HG03108 (cell line): Measurements from ENCODE around the gene TSPAN9.

Source experiments
- ATAC-seq: cut with Tn5 transposase; IDR thresholded peaks from one replicate; pipeline ENCODE4 v1.9.1; 2021; ENCODE audit warnings: moderate library complexity; ENCODE audit not compliant: unreplicated experiment

The TSPAN9 gene

DNA sequence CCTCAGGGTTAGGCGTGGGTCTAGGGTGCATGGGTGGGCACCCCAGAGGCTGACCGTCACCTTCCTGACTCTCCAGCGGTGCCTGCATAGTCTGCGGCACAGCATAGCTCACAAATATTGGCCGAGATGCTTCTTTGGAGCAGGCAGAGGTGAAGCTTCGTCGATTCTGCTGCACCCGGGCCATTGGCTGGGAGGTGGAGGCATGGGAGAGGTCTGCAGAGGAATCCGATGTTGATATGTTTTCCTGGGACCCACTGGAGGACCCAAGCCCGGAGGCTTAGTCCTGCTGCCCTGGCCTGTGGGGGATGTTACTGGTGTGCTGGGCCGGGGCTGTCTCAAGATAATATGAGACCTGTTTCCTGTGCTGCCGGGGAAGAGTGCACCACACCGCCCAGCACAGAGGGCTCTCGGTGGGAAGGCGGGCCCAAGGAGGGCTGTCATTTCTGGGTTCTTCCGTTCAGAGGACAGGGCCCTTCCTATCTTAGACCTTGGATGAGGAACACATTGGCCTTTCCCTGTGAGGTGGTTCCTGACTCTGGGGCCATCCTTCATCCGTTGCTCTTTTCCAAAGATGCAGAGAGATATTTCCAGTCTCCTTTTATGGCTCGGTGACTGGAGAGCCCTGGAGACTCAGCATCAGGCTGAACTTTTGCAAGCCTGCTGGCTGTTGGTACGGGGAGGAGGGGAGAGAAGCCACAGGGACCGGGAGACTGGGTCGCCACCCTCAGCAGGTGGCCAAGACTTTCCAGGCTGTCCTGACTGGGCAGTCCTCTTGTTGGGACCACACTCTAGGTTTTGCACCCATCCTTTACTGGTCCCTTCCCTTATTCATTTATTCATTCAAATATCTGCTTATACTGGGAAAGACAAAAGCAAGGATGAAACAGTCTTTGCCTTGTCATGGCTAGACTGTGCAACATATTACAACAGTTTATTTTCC, 143.5 kb downstream of the TSPAN9 start:
- ATAC-seq = no peak

DNA sequence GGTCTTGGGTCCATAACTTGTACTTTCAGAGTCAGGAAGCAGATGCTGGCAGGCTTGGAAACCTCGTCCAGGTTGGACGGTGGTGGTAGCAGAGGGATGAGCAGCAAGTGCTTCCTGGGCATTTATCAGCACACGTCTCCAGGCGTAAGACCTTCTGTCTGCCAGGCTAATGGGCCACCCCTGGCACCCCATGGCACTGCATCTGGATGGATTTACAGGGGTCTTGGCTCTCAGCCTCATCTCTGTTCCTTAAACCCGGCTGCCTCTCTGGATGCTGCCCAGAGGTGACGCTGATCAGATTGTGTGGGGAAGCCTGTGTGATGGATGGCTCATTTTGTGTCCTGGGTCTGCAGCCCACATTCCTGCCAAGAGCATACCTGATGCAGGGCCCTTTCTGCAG, 145.1 kb downstream of the TSPAN9 start:
- ATAC-seq = no peak

DNA sequence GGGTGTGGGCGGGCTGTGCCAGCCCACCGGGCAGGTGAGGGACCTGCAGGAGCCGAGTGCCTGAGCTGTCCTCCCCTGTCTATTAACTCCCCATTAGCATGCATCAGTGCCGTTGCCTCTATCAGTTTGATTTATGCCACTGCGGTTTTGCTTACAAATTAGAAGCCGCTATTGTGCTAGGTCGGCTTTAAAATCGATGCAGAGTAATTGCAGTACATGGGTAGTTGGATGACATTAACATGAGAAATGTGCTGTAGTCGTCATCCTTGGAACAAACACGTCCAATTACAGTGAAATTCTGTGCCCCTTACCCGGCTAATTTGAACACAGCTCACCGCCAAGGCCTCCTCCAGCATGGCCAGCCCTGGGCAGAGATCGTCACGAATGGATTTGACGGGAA, 145.8 kb downstream of the TSPAN9 start:
- no peak for ATAC-seq

DNA sequence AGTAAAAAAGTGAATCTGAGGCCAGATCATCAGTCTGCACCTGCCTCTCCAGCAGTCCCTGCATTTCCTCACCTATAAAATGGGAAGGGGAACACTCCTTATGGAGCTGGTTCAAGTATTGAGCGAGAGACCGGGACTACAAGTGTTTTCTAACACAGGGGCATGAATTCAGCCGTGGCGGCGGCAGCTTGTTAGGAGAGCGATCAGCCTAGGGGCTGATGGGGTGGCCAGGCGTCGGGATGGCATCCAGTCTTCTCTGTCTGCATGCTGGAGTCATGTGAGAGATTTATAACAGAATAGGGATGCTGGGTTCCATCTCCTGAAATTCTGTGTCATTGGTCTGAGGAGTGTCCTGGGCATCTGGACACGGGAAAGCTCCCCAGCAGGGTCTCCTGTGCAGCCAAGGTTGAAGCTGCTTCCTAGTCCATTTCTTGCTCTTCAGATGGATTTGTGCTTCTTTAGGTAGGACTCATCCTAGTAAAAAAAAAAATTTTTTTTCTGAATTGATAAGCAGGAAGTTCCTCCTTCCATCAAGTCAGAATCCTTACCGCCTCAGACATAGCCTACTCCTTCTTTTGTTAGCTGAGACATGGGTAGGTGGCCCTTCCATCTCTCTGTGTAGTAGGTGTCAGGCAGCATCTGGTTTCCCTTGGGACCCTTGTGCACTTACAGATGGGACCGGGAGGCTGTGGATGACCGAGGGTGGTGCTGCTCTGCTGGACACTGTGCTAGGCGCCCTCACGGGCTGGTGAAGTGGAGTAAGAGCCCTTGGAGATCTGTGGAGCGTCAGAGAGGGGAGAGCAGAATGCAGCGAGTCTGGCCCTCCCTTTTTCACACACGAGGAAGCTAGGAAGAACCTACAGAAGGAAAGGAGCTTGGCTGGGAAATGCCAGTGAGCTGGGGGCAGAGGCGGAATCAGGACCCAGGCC, 146.7 kb downstream of the TSPAN9 start:
- no peak for ATAC-seq

DNA sequence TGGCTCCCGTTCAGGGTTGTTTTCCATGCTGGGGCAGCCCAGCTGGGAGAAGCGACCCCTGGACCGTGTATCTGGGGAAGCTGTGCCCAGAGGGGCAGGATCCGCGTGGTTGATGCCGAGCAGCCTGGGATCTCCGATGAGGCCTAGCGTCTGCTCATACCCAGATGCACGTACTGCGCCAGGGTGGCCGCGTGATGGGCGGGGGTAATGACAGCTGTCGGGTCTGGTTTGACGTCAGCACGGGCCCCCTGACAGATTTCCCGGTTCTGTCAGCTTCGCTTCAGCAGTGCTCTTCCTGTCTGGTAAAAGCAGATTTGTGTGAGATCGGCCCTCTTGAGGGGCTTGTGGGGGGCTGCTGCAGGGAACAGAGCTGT, 147.3 kb downstream of the TSPAN9 start:
- no peak for ATAC-seq

DNA sequence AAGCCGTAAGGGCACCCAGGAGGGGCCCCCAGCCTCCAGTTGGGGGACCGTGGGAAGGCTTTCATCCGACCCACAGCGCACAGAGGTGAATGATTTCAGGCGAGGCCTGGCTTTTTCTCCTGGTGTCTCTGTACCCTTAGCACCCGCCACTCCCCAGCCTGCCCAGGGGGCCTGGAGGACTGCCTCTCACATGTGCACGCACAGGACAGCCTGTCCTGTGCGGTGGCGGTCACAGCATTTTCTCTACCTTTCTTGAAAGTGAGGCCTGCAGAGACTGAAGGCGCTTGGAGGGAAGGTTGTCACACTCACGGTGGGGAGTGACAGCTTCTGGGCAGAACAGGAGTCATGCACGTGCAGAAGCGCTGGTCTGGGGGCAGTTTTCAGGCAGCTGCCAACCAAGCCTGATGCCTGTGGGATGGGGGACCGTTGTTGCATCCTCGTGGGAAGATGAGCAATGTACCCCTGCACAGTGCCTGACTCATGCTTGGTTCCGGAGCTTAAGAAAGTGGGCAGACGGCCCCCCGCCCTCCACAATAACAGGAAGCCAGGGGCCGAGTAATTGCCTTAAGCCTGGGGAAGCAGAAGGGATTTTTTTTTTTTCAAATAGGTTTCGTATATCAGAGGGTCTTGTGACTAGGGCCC, 148.1 kb downstream of the TSPAN9 start:
- ATAC-seq = no peak

DNA sequence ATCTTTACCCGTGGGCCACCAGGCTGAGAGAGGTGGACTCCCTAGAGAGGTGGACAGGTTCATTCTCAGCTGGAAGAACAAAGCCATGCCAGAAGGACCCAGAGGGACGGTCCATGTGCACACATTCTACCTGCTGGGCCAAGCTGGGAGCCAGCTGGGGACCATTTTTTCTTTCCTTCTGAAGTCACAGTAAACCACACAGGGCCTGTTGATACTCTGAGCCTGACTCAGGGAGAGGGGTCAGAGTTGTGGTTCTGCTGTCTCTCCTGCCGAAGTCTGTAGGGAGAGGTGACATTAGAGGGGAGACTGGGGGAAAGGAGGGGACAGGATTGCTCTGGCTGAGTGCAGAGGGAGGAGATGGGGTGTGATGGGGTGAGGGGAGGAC, 148.6 kb downstream of the TSPAN9 start:
- no peak for ATAC-seq

DNA sequence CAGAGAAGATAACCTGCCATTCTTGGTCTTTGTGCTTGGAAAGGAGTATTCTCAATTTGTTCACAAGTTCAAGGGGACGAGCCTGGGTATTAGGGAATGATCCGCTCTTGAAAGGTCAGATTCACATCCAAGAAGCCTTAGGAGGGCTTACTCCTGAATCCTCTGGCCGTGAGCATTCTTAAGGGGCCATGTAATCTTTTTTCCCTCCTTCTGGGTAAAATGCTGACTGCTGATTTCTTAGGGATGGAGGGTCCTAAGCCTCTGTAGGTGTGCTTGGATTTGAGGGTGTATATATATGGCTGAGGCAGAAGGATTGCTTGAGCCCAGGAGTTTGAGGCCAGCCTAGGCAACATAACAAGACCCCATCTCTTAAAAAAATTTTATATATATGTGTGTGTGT, 149.1 kb downstream of the TSPAN9 start:
- no peak for ATAC-seq

DNA sequence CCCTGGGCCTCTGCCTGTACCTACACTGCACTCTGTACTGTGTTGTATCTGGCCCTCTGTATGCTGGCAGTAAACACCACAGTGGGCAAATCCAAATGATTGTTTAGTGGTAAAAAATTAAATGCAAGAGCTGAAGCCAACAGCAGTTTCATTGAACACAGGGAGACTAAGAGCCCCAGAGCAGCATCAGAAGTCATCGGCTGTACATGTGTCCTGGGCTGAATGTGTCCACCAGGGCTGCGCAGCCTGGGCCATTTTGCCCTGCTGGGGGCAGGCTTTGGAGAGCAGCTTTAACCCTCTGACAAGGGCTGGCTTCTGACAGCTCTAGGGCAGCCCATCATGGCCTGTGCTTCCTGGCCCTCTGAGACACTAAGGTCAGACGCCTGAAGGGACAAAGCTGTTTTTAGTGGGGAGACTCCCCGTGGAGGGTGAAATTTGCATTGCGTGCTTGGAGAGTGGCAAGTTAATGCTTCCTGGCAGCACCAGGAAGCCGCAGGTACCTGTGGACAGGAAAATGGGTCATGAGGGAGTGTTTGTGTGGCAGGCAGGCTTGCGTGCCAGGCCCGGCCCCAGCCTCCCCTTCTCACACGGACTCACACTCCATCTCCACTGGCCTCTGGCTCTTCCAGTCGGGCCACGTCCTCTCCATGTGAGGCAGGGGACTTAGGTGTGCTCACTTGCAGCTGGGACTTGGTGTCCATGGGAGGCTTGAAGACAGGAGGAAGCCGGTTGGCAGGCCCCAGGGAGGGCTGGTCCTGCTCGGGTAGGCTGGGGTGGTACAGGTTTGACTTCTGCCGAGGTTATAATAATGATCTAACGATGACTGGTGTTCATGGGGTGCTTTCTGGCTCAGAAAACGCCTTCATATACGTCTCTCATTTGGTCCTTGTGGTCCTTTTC, 150.1 kb downstream of the TSPAN9 start:
- ATAC-seq = no peak

DNA sequence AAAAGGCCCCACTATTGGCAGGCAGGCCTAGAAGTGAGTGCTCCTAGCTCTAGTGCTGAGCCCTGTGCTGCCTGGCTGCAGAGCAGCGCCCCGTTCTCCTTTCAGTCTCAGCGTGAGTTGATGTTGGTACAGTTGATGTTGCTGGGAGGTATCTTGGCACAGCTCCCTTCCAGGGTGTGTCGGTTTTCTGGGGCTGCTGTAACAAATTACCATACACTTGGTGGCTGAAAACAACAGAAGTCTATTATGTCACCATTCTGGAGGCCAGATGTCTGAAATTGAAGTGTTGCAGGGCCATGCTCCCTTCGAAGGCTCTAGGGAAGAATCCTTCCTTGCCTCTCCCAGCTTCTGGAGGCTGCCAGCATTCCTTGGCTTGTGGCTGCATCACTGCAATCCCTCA, 151.4 kb downstream of the TSPAN9 start:
- ATAC-seq = no peak

DNA sequence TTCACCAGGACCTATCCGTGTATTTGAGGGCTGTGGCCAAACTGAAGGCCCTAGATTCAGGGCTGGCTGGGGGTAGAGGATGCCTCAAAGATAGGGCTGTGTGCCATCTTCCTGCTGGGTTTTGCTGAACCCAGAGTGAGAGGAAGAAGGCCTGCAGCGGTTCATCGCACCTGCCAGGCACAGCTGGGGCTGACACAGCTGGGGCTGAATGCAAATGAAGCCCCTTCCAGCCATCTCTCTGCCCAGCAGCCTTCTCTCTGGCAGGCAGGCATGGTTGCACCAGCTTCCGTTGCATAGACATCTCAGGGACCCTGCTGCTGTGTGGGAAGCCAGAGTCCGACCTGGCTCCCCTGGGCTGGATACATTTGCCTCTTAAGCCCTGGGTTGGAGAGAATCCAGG, 152.4 kb downstream of the TSPAN9 start:
- no peak for ATAC-seq

DNA sequence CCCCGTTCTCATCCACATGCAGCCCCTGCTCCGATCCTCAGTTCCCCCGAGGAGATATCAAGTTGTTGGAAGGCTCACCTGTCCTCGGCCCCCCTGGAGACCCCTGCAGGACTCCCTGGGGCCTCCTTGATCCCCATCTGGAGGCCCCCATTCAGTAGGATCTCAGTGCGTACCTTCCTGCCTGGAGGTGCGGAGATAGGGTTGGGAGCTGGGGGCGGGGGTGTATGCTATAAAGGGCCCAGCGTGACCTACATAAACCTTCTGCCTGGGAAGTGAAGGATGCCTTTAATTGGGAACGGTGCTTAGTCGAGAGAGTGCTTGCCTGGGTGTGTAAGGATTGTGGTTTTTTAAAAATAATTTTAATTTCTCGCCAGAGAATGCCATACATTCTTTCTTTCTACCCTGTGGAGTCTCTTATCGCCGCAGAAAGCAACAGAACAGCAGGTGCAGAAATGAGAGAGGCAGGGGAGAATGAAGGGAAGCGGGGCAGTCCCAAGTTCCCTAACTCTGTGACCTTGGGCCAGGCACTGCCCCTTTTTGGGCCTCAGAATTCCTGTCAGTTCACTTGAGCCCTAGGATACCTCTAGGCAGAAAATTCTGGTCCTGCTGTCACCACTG, 153.7 kb downstream of the TSPAN9 start:
- ATAC-seq = no peak

DNA sequence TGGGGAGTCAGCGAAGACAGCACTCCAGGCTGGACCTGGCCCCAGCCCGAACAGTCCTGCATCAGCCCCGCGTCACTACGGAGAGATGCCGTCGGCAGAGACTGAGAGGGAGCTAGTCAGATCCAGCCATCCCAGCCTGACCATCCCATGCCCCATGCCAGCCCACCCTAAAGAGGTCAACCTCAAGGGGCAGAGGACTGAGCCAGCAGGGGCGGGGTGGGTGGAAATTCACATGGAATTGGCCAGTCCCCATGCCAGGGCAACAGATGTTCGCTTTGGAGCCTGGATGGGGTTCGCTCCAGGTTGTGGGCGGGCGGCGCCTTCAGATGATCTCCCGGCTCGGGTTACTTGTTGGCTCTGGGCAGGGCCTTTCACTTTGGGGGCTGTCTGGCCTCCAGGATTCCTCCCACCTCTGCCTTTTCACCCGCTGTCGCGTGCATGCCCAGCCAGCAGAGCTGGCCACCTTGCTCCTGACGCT, 154.3 kb downstream of the TSPAN9 start:
- ATAC-seq = no peak

DNA sequence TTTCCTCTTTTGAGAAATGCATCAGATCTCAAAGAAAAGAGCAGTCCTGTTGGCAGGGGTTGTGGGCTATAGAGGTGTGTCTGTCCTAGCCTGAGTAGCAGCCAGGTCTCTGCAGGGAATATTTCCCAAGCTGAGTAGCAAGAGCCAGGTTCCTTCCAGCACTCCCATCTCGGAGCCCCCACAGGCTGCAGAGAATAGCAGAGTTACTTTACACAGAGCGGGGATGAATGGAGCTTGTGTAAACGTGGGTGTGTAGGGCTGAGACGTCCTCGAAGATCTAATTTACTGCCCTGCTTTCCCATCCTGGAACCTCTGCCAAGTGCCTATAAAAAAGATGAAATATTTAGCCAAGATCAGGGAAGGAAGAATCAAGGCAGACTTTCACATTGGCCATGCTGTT, 156.6 kb downstream of the TSPAN9 start:
- no peak for ATAC-seq

DNA sequence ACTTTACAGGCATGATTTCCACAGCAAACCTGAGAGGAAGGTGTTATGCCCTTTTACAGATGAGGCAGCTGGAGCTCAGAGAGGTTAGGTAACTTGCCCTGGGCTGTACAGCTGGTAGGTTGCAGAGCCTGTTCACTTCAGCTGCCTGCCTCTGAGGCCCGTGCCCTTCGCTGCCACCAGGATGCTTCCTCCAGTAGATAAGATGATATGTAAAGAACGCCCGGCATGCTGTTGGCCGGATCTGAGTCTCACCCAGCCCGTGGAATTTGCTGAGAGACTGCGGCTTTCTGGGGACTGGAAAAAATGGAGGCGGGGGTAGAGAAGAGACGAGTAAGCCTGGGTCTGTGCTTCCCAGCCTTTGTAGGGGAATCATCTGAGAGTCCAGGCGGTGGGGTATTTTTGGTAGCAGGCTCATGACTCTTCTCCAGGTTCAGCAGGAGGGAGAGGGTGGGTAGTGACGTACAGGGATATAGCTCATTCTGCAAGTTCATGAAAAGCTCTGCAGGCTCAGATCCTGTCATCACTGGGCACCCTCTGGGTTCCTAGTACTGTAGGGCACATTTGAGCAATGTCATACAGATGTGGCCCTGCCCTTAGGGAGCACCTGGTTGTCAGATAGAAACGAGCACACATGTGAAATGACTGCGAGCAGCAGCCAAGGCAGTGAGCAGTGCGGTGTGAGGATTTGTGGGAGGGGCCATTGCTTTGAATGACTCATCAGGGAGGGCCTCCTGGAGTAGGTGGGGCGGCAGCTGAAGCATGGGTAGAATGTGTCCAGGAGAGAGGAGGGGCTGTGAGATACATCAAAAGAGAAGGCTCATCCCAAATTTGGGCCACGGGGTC, 159.4 kb downstream of the TSPAN9 start:
- ATAC-seq = no peak

DNA sequence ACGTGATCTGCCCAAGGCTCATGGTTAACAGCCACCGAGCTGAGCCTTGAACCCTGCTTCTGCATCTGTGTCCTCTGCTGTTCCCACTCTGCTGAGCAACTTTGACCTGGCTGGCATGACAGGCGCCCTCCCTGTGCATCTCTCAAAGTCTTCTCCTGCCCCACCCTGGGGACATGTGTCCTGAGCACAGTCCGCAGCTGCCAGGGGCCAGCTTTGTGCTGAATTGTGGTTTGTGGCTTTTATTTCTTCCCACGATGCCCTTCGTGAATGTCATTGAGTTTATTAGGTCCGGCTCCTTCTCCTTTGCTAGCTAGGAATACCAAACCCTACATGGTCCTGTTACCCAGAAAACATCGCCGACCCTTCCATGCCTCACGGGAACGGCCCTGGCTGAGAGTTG, 161.0 kb downstream of the TSPAN9 start:
- no peak for ATAC-seq

DNA sequence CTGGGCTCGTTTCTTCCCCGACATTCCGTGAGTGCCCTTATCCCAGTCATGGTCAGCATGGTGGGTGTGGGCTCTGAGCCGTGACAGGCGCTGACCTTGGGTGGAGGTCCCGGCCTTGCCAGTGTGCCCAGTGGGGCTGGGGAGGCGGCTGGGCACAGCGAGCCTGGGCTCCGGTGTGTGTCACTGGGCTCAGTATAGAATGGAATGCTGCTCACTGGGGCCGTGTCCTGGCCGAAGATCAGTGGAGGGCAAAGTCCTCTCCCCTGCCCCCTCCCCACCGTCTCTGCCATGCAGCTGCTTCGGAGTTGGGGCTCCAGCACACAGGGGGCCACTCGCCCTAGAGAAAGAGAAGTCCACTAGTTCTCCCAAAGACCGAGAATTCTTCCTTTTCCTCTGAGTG, 164.4 kb downstream of the TSPAN9 start:
- no peak for ATAC-seq

DNA sequence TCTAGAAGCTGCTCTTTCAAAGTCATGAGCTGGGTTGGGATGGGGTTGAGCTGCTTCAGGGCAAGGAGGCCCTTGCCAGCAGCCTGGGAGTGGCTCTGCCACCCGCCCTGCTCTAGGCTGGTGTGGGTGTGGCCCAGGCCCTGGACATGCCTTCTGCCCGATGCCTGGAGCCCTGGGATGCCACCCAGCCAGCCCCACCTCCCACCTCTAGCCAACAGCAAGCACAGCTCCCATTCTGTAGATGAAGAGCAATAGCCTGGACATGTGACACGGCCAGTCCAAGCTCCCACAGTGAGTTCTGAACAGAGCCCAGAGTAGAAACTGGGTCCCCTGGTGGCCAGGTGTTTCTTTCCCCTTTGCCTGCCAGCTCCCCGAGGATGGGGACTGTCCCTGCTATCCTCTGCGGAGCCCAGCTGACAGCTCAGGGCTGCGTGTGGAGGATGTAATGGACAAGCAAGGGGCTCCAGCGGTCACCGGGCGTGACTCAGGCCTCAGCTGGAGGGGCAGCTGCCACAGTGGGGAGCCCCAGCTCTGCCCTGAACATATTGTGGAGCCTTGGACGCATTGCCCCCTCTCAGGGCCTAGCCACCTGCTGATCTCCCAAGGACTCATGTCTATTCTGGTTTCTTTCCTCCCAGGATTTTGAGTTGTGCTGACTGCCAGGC, 165.2 kb downstream of the TSPAN9 start:
- ATAC-seq = no peak
